Tibial nerve (tissue), 4 donors: ENCODE data around the gene RNF125. TPM values are rescaled to one million over a fixed set of nuclear protein-coding genes. Genes with fewer than 3 reads are reported as not detected.
"Not testable (repeated sequence)": the region's sequence is repeated elsewhere in the genome, so short reads cannot be mapped to it uniquely, and the experiment has no call there.

Experiments
- DNase-seq, 2 donors: peaks; one replicate each; pipeline ENCODE4 v3.0.0-alpha.2; 2019; ENCODE audit warnings: low spot score in 2 of 2
- H3K27ac ChIP-seq, 4 donors: fragments of 200-600 bp; sonication (generic) in 3 of 4; one replicate each; pipeline ENCODE4 v1.5.1; 2017 to 2019; ENCODE audit warnings: mild to moderate bottlenecking in 1 of 4
- H3K27me3 ChIP-seq, 2 donors: fragments of 200-600 bp; sonication (generic) in 1 of 2; one replicate each; pipeline versions ENCODE4 v1.5.1 to v1.6.0; 2017 to 2019
- H3K36me3 ChIP-seq, 3 donors: fragments of 200-600 bp; sonication (generic); one replicate each; pipeline ENCODE4 v1.5.1; 2018 to 2019
- H3K4me1 ChIP-seq, 4 donors: fragments of 200-600 bp; sonication (generic) in 3 of 4; one replicate each; pipeline ENCODE4 v1.5.1; 2017 to 2019
- H3K4me3 ChIP-seq, 4 donors: fragments of 200-600 bp; sonication (generic) in 3 of 4; one replicate each; pipeline ENCODE4 v1.5.1; 2017 to 2019; ENCODE audit warnings: mild to moderate bottlenecking in 1 of 4, moderate library complexity in 1 of 4
- H3K9me3 ChIP-seq, 4 donors: fragments of 200-600 bp; sonication (generic) in 3 of 4; one replicate each; pipeline ENCODE4 v1.5.1; 2017 to 2019
- CTCF ChIP-seq, 5 experiments: fragments of 200-600 bp in 3 of 5; fragments of 450-650 bp in 2 of 5; sonication (generic) in 3 of 5; IDR thresholded peaks; one replicate each; pipeline ENCODE4 v1.5.1; 2016 to 2019; ENCODE audit warnings: antibody characterized with exemption in 5 of 5, mild to moderate bottlenecking in 3 of 5, moderate library complexity in 2 of 5
- EP300 ChIP-seq, 2 donors: sonication (generic); formaldehyde crosslinking; IDR thresholded peaks; one replicate each; pipeline ENCODE4 v1.6.1; 2017; ENCODE audit warnings: antibody characterized with exemption in 2 of 2, mild to moderate bottlenecking in 1 of 2
- POLR2A ChIP-seq, 2 donors: fragments of 450-650 bp; IDR thresholded peaks; one replicate each; pipeline ENCODE4 v1.6.1; 2017; ENCODE audit warnings: antibody characterized with exemption in 2 of 2, mild to moderate bottlenecking in 2 of 2, moderate library complexity in 2 of 2
- WGBS, 2 donors: methylation state at CpG; one replicate each; pipeline ENCODE4 v1.1.5; 2018; 5-methylcytosine and 5-hydroxymethylcytosine counted together
- total RNA-seq, 4 donors: library from RNA; depleted of rRNA; stranded (reverse); fragments of >200 nt; gene quantifications; one replicate each; pipeline ENCODE4 v1.1.0, GENCODE V29; 2016

The RNF125 gene
- total RNA-seq, 4 donors from 2014 or later = 6.9 to 12.0 (median 7.2) TPM

GRCh38 chr18:31990823-31991222, 27.8 kb upstream of the RNF125 start:
- TF ChIP-seq EP300 (IDR thresholded peaks at IDR 0.05) (no peak), POLR2A (IDR thresholded peaks at IDR 0.05) (no peak), CTCF (IDR thresholded peaks at IDR 0.05) (no peak)

GRCh38 chr18:31996007-31996406, 22.6 kb upstream of the RNF125 start:
- no peaks in the 10 kb centered on the region for H3K27me3 ChIP-seq
- no peak overlapping the region for H3K27ac ChIP-seq
- no peak for DNase-seq
- WGBS, 2 donors = 55 to 57% methylated on average over 7 of the region's 7 CpGs
- H3K4me3 ChIP-seq = no peak overlapping the region
- no peak for TF ChIP-seq CTCF (IDR thresholded peaks at IDR 0.05)
- TF ChIP-seq POLR2A (IDR thresholded peaks at IDR 0.05) = no peak
- TF ChIP-seq EP300 (IDR thresholded peaks at IDR 0.05) = no peak
- H3K4me1 ChIP-seq = no peaks in the 10 kb centered on the region
- H3K36me3 ChIP-seq = no peaks in the 10 kb centered on the region
- no peaks in the 10 kb centered on the region for H3K9me3 ChIP-seq

More at GRCh38 chr18:31990823-31991222, 27.8 kb upstream of the RNF125 start:
- WGBS, 2 donors = 89 to 100% methylated on average over 2 of the region's 2 CpGs
- Histone ChIP-seq H3K27ac (no peak overlapping the region), H3K36me3 (no peaks in the 10 kb centered on the region), H3K27me3 (no peaks in the 10 kb centered on the region), H3K9me3 (no peaks in the 10 kb centered on the region), H3K4me3 (no peak overlapping the region), H3K4me1 (peaks cover 0 to 6% (median 0%) of the 10 kb centered on the region in 4 donors)
- no peak for DNase-seq

- H3K27me3 ChIP-seq = no peaks in the 10 kb centered on the region
- no peak overlapping the region for H3K27ac ChIP-seq
- H3K4me1 ChIP-seq = no peaks in the 10 kb centered on the region
- DNase-seq = no peak
- no peaks in the 10 kb centered on the region for H3K36me3 ChIP-seq
- H3K9me3 ChIP-seq = no peaks in the 10 kb centered on the region
- TF ChIP-seq EP300 (IDR thresholded peaks at IDR 0.05) (no peak), CTCF (IDR thresholded peaks at IDR 0.05) (no peak), POLR2A (IDR thresholded peaks at IDR 0.05) (no peak)
- no peak overlapping the region for H3K4me3 ChIP-seq
- WGBS, 2 donors = 49 to 62% methylated on average over 5 of the region's 5 CpGs
These were observed 19.7 kb upstream of the RNF125 start for GRCh38 chr18:31998880-31999412.

- H3K4me3 ChIP-seq, DNase-seq, H3K27me3 ChIP-seq, H3K4me1 ChIP-seq, H3K9me3 ChIP-seq, H3K36me3 ChIP-seq, H3K27ac ChIP-seq: not testable (repeated sequence)
- WGBS, 2 donors = 90 to 92% methylated on average over 7 of the region's 7 CpGs
These were observed 17.5 kb upstream of the RNF125 start for GRCh38 chr18:32001141-32001540.

GRCh38 chr18:32003822-32004221, 14.8 kb upstream of the RNF125 start:
- not testable (repeated sequence) for H3K4me1 ChIP-seq, H3K4me3 ChIP-seq, H3K27ac ChIP-seq, DNase-seq, H3K27me3 ChIP-seq, H3K36me3 ChIP-seq, H3K9me3 ChIP-seq
- 75 to 85% methylated on average over 2 of the region's 2 CpGs for WGBS, 2 donors

GRCh38 chr18:32010124-32010721, 8.4 kb upstream of the RNF125 start:
- DNase-seq = no peak
- TF ChIP-seq POLR2A (IDR thresholded peaks at IDR 0.05) (no peak), EP300 (IDR thresholded peaks at IDR 0.05) (no peak), CTCF (IDR thresholded peaks at IDR 0.05) (no peak)
- H3K27me3 ChIP-seq = no peaks in the 10 kb centered on the region
- no peak overlapping the region for H3K27ac ChIP-seq
- H3K4me3 ChIP-seq = no peak overlapping the region
- WGBS, 2 donors = 59 to 80% methylated on average over 5 of the region's 5 CpGs
- no peaks in the 10 kb centered on the region for H3K4me1 ChIP-seq
- no peaks in the 10 kb centered on the region for H3K9me3 ChIP-seq
- no peaks in the 10 kb centered on the region for H3K36me3 ChIP-seq
